Osteoblast (primary cell): ENCODE data around the gene B3GALT5. TPM values are rescaled to one million over a fixed set of nuclear protein-coding genes. Genes with fewer than 3 reads are reported as not detected.
A peak's percentile ranks its signal among the peaks of the same experiment; 100 is the strongest.

Experiments
- DNase-seq: peaks from one replicate; pipeline ENCODE4 v3.0.0; 2011; ENCODE audit warnings: low spot score, mixed read lengths; ENCODE audit not compliant: insufficient read length; ENCODE audit errors: missing footprints
- H2AFZ ChIP-seq: 2 replicates; pipeline ENCODE4 v1.6.0; 2011; ENCODE audit warnings: mild to moderate bottlenecking, low read length
- H3K27ac ChIP-seq: 2 replicates; pipeline ENCODE4 v1.5.1; 2011; ENCODE audit warnings: mild to moderate bottlenecking, low read depth, low read length, moderate library complexity
- H3K27me3 ChIP-seq: 2 replicates; pipeline ENCODE4 v1.6.0; 2012; ENCODE audit warnings: mild to moderate bottlenecking, control low read depth, inconsistent platforms, low read length, moderate library complexity; ENCODE audit not compliant: insufficient read depth
- H3K36me3 ChIP-seq: 2 replicates; pipeline ENCODE4 v1.5.1; 2011; ENCODE audit warnings: mild to moderate bottlenecking, low read length, control low read depth, moderate library complexity; ENCODE audit not compliant: insufficient read depth
- H3K4me1 ChIP-seq: 2 replicates; pipeline ENCODE4 v1.5.1; 2011; ENCODE audit warnings: mild to moderate bottlenecking, low read length, control low read depth, moderate library complexity; ENCODE audit not compliant: insufficient read depth
- H3K4me2 ChIP-seq: 2 replicates; pipeline ENCODE4 v1.6.0; 2011; ENCODE audit warnings: mild to moderate bottlenecking, low read length; ENCODE audit not compliant: insufficient read depth
- H3K4me3 ChIP-seq: fragments of 200-600 bp; sonication (generic); 3 replicates; pipeline ENCODE4 v1.5.1; 2012; ENCODE audit warnings: mild to moderate bottlenecking, low read length, inconsistent platforms; ENCODE audit not compliant: insufficient read depth
- H3K79me2 ChIP-seq: 2 replicates; pipeline ENCODE4 v1.6.0; 2012; ENCODE audit warnings: mild to moderate bottlenecking, low read length, control low read depth, inconsistent platforms; ENCODE audit not compliant: insufficient read depth
- H3K9me3 ChIP-seq: 2 replicates; pipeline ENCODE4 v1.5.1; 2011; ENCODE audit warnings: low read depth, low read length, control low read depth
- H4K20me1 ChIP-seq: 2 replicates; pipeline ENCODE4 v1.6.0; 2012; ENCODE audit warnings: mild to moderate bottlenecking, low read length, control low read depth; ENCODE audit not compliant: insufficient read depth
- total RNA-seq: library from RNA; depleted of rRNA; stranded (reverse); fragments of >200 nt; gene quantifications from 2 replicates; pipeline ENCODE4 v1.2.3, GENCODE V29; 2012
- TF ChIP-seq, protein P1 (sequence below): IDR thresholded peaks from 2 replicates; pipeline ENCODE4 v1.5.1; 2011; ENCODE audit warnings: mild to moderate bottlenecking, low read depth, low read length, moderate library complexity; ENCODE audit errors: extremely low read depth

Gene B3GALT5
- total RNA-seq, 1 donor: under 0.01 TPM

DNA sequence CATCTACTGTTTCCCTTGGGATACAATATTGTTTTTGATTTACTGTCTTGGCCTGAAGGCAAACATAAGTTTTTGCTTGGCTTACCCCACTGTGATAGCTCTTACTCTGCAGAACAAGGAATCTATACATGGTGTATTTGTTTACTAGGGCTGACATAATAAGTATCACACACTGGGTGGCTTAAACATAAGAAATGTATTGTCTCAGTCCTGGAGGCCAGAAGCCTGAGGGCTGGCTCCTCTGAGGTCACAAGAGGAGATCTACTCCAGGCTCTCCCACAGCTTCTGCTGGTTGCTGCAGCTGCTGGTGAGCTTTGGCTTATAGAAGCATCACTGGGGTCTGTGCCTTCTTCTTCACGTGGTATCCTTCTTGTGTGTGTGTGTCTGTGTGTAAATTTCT, 101.6 kb downstream of the B3GALT5 start:
- H3K27ac ChIP-seq: no peak overlapping the region
- no peak overlapping the region for H3K4me3 ChIP-seq
- no peak for DNase-seq
- TF ChIP-seq, protein P1, sequence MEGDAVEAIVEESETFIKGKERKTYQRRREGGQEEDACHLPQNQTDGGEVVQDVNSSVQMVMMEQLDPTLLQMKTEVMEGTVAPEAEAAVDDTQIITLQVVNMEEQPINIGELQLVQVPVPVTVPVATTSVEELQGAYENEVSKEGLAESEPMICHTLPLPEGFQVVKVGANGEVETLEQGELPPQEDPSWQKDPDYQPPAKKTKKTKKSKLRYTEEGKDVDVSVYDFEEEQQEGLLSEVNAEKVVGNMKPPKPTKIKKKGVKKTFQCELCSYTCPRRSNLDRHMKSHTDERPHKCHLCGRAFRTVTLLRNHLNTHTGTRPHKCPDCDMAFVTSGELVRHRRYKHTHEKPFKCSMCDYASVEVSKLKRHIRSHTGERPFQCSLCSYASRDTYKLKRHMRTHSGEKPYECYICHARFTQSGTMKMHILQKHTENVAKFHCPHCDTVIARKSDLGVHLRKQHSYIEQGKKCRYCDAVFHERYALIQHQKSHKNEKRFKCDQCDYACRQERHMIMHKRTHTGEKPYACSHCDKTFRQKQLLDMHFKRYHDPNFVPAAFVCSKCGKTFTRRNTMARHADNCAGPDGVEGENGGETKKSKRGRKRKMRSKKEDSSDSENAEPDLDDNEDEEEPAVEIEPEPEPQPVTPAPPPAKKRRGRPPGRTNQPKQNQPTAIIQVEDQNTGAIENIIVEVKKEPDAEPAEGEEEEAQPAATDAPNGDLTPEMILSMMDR: no peak
- H4K20me1 ChIP-seq: no peaks in the 10 kb centered on the region
- no peaks in the 10 kb centered on the region for H3K36me3 ChIP-seq
- H3K27me3 ChIP-seq: peaks cover 3% of the 10 kb centered on the region
- H3K4me2 ChIP-seq: no peak overlapping the region
- no peaks in the 10 kb centered on the region for H3K4me1 ChIP-seq
- no peaks in the 10 kb centered on the region for H3K79me2 ChIP-seq
- H3K9me3 ChIP-seq: no peaks in the 10 kb centered on the region
- no peak overlapping the region for H2AFZ ChIP-seq

DNA sequence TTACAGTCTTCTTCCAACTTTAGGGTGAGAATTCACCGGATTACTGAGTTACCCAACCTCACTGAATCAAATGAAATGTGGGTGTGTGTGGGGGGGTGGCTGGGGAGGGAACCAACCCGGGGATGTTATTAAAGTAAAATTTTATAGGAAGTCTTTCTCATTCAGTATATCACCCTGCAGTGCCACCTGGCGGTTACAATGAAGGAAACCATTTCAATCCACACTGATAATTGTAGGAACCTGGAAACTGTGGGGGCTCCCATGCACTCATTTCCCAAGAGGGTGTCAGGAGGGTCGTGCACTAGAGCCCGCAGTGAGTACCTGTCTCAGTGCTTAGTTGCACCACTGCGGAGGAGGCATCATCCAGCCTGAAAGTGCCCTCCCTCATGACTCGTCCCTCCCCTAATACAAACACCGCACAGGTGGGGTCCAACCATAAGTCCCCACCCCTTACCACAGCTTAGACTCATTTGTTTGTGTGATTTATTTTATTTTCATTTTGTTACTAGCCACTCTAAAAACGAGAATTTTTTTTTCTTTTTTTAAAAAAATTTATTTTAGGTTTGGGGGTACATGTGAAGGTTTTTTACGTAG, 103.2 kb downstream of the B3GALT5 start:
- TF ChIP-seq, protein P1: peak; percentile 62
- H3K4me1 ChIP-seq: no peaks in the 10 kb centered on the region
- H3K27ac ChIP-seq: no peak overlapping the region
- peaks cover 2% of the 10 kb centered on the region for H3K27me3 ChIP-seq
- H3K4me2 ChIP-seq: no peak overlapping the region
- H3K36me3 ChIP-seq: no peaks in the 10 kb centered on the region
- H2AFZ ChIP-seq: no peak overlapping the region
- no peaks in the 10 kb centered on the region for H4K20me1 ChIP-seq
- no peaks in the 10 kb centered on the region for H3K9me3 ChIP-seq
- DNase-seq: no peak
- no peaks in the 10 kb centered on the region for H3K79me2 ChIP-seq
- H3K4me3 ChIP-seq: no peak overlapping the region

DNA sequence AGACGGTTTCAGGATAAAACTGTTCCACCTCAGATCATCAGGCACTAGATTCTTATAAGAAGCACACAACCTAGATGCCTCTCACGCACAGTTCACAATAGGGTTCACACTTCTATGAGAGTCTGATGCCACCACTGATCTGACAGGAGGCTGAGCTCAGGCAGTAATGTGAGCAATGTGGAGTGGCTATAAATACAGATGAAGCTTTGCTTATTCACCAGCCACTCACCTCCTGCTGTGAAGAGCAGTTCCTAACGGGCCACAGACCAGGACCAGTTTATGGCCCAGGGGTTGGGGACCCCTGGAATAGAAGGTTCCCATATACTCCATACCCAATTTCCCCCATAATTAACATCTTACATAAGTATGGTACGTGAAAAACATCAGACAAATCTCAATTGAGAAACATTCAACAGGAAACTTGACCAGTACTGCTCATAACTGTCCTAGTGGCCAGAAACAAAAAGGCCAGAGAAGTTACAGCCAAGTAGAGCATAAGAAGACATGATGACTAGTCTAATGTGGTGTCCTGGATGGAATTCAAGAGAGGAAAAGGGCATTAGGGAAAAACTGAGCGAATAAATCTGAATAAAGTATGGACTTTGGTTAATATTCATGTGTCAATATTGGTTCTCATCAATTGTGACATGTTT, 107.5 kb downstream of the B3GALT5 start:
- no peak for DNase-seq
- Histone ChIP-seq H3K9me3 (no peaks in the 10 kb centered on the region), H3K79me2 (no peaks in the 10 kb centered on the region), H3K27ac (no peak overlapping the region), H3K4me2 (no peak overlapping the region), H4K20me1 (no peaks in the 10 kb centered on the region), H3K36me3 (no peaks in the 10 kb centered on the region), H3K27me3 (no peaks in the 10 kb centered on the region), H3K4me1 (no peaks in the 10 kb centered on the region), H2AFZ (no peak overlapping the region), H3K4me3 (no peak overlapping the region)
- TF ChIP-seq, protein P1: peak; percentile 40

DNA sequence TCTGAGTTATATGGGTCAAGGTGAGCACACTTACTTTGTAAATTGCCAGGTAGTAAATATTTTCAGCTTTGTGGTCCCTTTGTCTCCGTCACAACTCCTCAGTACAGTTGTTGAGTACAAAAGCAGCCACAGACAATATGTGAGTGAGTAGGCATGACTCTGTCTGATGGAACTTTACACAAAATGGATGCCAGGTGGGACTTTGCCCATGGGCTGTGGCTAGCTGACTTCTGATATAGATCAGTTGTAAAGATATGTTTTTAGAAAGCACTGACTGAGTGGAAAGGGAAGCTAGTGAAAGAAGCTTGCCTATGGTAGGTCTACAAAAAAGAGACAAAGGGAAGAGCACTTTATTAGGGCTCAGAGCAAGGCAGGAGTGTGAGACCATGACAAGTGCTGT, 109.1 kb downstream of the B3GALT5 start:
- H3K4me3 ChIP-seq: no peak overlapping the region
- no peaks in the 10 kb centered on the region for H3K36me3 ChIP-seq
- H2AFZ ChIP-seq: no peak overlapping the region
- H3K4me1 ChIP-seq: no peaks in the 10 kb centered on the region
- no peaks in the 10 kb centered on the region for H4K20me1 ChIP-seq
- no peak overlapping the region for H3K4me2 ChIP-seq
- H3K79me2 ChIP-seq: no peaks in the 10 kb centered on the region
- no peak for DNase-seq
- H3K27ac ChIP-seq: no peak overlapping the region
- no peaks in the 10 kb centered on the region for H3K27me3 ChIP-seq
- no peaks in the 10 kb centered on the region for H3K9me3 ChIP-seq
- TF ChIP-seq, protein P1: no peak

Other genes starting within 250 kb of the B3GALT5 start
- 2.2 and 2.9 TPM in 2 replicates for gene LCA5L, start 167.2 kb upstream of the B3GALT5 start, total RNA-seq
- 1.4 and 2.1 TPM in 2 replicates for gene SH3BGR, start 161.0 kb upstream of the B3GALT5 start, total RNA-seq
- not detected in 2 replicates for gene IGSF5, start 132.2 kb downstream of the B3GALT5 start, total RNA-seq